ENCODE results near the gene RPUSD1.
"Not testable (repeated sequence)": the region's sequence is repeated elsewhere in the genome, so short reads cannot be mapped to it uniquely, and the experiment has no call there.

Gene RPUSD1

DNA sequence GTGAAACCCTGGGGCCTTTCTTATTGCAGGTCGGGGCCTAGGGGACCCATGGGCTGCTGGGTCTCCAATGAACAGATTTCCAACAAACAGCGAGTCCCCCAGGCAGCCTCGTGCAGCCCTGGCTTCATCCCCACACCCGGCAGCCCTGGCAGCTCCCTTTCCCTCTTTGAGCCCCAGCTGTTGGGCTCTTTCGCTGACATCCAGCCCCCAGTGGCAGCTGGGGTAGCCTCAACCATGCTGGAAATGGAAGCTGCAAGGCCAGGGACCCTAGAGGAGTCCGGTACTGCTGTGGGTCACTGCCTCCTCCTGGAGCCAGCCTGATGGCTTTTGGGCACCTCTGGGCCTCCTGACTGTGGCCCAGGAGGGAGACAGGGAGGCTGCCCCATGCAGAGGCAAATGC lies 5.9 kb downstream of the RPUSD1 start:
- no peak for DNase-seq

DNA sequence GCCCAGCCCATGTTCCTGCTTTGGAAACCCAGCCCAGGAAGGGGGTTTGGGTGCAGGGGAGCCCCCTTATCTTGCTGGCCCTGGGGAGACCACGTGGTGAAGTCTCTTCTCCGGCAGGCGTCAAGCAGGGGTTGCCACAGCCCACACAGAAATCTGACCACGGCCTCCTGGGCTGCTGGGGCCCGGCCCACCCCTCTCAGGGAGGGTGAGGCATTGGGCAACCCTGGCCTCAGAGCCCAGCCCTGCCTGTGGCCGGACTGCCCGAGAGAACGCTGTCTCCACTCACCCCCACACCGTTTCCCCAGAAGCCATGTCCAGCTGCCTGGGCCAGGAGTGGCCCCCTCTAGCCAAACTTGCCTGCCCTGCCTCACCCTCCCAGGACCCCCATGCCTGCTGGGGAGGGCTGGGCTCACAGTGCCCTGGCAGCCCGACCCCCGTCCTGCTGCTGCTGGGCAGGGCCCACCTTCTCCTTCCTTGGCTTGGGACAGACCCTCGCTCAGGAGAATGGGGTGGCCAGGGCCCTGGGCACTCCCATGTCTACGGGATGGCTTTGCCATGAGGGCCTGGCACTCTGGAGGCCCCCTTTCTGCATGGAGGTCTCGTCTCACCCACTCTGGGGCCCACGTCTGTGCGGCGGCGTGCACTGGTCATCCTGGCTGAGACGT lies 6.7 kb downstream of the RPUSD1 start:
- DNase-seq: no peak

DNA sequence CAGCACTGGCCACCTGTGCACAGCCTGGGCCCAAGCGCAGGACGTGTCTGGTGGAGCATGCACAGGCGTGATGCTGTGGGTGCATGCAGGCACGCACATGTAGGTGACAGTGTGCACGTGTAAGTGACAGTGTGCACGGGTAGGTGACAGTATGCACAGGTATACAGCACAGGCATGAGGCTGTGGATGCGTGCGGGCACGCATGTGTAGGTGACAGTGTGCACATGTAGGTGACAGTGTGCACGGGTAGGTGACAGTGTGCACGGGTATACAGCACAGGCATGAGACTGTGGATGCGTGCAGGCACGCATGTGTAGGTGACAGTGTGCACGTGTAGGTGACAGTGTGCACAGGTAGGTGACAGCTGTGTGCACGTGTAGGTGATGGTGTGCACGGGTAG lies 7.9 kb downstream of the RPUSD1 start:
- DNase-seq: no peak

DNA sequence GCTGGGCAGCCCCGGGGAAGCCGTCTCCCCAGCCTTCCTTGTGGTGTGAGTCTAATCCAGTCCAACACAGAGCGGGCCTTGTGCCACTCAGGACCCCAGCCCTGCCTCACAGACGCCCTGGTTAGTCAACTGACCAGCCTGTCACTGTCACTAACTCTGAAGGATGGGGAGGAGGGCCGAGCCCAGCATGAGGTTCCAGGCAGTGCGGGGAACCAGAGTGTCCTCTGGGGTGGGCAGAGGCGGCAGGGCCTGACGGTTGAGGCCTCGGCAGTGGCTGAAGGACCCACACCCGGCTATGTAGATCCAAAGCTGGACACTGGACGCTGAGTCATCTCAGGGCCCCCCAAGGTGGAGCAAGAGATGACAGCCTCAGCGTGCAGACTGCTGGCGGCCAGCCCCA lies 8.6 kb downstream of the RPUSD1 start:
- DNase-seq: no peak

DNA sequence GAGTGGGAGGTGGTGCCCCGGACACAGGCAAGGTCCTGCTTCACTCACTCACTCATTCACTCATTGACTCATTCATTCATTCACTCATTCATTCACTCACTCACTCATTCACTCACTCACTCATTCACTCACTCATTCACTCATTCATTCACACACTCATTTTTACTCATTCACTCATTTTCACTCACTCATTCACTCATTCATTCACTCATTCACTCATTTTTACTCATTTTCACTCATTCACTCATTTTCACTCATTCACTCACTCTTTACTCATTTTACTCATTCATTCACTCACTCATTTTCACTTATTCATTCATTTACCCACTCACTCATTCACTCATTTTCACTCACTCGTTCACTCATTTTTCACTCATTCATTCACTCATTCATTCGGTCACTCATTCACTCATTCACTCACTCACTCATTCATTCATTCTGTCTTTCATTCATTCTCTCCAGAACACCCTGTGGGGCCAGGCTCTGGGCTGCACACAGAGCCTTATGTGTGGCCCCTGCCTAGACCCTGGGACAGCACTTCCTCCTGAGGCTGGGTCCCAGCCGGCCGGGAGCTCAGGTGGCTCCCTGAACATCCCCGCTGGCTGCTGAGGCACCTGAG lies 9.2 kb downstream of the RPUSD1 start:
- DNase-seq: no peak

DNA sequence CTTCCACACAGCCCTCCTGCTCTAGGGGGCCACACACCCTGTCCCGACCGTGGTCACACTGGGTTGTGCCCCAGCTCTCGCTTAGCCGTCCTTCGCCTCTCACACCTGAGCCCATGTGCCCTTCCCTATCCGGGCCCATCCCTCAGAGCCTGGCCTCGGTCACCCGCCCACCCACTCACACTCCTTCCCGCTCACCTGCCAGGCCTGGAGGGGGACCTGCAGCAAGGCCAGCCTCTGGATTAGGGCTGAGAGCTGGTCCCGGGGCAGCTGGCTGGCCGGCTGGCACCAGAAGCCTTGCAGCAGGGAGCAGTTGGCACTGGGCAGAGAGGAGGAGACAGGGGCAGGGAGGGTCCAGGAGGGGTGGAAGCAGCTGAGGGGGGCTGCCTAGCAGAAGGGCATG lies 9.7 kb downstream of the RPUSD1 start:
- DNase-seq: no peak

DNA sequence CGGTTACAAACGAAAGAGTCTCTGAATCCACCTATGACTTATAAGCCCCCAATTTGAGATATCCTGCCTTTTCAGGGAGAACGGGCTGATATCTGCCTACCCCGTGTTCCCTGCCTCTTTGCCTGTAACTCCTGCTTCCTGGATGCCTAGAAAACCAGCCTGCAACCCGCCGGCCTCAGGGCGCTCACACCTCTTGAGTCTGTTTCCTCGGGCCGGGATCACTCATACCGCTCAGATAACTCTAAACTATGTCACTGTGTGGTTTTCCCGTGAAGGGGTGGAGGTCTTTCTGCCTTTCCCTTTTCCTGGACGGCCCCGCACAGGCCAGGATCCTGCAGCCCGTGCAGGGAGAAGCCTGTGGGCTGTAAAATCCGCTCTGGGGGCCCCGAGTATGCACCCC lies 10.4 kb downstream of the RPUSD1 start:
- DNase-seq: no peak

DNA sequence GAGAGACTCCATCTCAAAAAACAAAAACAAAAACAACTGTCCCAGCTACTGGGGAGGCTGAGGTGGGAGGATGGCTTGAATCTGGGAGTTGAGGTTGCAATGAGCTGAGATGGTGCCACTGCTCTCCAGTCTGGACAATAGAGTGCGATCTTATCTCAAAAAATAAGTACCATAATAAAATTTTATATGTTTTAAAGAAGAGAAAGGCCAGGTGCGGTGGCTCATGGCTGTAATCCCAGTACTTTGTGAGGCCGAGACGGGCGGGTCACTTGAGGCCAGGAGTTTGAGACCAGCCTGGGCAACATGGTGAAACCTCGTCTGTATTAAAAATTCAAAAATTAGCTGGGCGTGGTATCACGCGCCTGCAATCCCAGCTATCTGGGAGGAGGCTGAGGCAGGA lies 11.4 kb downstream of the RPUSD1 start:
- DNase-seq: no peak

DNA sequence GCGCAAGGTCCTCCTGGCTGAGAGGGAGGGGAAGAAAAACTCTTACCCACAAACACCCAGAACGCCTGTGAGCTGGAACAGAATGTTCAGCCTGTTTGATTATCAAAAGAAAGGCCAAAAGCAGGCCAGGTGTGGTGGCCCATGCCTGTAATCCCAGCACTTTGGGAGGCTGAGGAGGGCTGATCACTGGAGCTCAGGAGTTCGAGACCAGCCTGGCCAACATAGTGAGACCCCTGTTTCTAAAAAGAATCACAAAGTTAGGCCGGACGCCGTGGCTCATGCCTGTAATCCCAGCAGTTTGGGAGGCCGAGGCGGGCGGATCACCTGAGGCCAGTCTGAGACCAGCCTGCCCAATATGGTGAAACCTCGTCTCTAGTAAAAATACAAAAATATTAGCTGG lies 11.9 kb downstream of the RPUSD1 start:
- not testable (repeated sequence) for DNase-seq

DNA sequence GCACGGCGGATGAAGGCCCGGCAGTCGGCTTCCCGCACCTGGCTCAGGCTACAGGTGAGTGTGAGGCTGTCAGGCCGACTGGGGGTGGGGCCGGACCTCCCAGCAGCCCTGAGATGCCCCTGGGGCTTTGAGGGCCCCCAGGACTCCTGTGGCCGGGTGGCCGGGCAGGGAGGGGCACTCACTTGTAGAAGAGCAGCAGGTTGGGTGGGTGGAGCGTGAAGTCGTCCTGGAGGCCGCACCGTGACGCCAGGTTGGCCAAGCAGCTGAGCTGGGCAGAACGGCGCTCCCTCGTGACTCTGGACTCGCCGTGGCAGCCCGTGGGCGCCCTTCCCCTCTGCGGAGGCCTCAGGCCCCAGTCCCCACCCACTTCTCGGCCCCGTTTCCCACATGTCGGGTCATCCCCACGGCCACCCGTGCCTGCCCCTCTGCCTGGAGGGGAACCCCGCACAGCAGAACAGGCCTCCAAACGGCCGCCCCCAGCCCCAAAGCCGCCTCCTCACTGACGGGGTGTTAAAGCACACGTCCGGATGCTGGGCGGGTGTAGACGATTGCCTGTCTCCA lies 12.9 kb downstream of the RPUSD1 start:
- no peak for DNase-seq

DNA sequence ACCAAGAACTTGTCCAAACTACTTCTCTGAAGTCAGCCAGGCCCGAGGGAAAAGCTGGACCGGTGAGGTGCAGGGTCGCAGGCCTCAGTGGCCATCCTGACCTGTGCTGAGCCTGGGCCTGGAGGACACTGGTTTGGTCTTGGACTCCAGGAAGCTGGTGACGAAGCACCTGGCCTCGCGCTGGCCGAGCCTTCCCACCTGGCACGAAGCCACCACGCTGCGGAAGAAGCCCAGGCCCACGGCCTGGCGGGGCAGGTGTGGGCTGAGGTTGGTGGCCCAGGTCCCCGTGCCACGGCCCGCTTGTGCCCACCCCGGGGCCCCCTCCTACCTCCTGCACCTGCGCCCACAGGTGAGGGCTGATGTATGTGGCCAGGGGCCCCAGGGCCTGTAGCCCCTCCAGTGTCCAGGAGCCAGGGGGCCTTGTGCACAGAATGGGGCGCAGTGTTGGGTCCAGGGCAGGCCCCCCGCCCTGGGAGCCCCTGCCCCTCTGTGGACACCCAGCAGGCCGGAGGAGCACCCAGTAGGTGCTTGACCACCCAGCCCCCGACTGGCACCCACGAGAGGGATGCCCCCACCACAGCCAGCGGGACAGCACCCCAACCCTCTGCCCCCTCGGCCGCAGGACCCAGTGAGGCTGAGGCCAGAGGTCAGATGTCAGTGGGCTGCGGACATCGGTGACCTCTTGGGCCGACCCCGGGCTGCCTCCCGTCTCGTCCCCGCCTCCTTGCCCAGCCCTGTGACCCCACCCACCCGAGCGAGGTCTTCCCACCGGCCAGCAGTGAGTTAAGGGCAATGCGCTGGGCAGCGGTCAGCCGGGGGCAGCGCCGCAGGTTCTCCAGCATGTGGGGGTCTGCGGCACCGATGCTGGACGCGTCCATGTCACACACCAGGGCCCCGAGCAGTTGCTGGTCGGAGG lies 13.8 kb downstream of the RPUSD1 start:
- no peak for DNase-seq

DNA sequence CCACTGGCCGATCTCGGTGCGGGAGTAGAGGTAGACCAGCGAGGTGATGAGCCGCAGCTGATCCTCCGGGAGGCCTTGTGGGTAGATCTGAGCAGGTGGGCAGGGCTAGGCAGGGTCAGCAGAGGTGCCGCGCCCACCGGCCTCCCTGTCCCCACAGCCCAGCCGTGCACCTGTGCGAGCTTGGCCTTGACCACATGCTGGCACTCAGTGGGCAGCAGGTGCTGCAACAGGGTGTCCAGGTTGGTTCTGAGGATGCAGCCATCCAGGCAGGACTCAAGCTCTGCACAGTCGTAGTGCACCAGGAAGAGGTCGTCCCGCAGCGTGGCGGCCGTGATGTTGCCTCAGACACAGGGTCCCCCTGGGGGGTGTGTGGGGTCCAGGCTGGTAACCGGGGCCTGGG lies 15.2 kb downstream of the RPUSD1 start:
- no peak for DNase-seq

DNA sequence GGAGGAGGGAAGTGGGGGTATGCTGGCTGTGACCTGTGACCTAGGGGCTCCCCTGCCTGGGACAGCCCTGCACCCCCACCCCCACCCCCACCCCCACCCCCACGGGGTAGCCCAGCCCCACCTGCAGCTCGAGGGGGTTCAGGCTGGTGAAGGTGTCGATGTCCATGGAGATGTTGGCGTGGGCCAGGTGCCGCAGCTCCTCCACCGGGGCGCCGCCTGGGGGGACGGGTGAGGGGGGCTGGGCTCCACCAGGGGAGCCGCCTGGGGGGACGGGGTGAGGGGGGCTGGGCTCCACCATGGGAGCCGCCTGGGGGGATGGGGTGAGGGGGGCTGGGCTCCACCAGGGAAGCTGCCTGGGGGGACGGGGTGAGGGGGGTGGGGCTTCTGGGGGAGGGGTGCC lies 17.8 kb downstream of the RPUSD1 start:
- DNase-seq: no peak

DNA sequence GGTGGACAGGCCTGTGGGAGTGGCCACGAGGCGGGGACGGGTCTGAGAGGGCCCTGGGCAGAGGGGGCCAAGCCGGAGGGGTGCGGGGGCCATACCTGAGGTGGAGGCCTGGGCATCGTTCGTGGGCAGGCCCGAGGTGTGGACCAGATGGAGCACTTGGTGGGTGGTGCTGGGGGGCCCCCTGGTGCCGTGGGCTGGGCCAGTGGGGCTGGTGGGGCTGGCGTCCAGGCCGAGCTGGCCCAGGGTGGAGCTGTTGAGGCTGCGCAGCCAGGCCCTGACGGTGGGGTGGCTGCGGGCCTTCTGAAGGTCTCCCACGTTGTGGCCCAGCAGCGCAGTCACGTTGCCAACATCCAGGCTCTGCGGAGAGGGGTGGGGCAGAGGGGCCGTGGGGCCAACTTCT lies 18.2 kb downstream of the RPUSD1 start:
- no peak for DNase-seq

DNA sequence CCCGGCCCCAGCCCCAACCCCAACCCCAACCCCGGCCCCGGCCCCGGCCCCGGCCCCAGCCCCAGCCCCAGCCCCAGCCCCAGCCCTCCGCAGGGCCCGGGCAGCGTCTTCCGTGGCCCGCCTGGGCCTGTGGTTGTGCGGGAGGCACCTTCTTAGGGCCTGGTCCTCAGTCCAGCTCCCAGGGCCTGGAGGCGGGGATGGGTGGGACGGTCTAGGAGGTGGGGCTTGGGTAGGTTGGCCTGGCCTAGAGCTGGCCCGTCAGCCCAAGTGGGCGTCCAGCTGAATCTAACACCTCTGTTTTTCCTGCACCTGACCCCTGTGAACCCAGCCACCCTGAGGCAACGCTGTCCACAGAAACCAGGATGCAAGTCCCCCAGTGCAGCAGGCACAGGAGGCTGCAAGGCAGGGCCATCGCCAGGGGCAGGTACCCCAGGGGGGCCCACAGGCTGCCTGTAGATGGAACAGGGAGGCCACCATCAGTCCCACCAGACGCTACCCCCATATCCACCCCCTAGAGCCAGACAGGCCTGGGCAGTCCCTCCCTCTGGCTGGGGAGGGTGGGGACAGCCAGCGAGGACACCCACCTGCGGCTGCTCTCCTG lies 18.9 kb downstream of the RPUSD1 start:
- no peak for DNase-seq

DNA sequence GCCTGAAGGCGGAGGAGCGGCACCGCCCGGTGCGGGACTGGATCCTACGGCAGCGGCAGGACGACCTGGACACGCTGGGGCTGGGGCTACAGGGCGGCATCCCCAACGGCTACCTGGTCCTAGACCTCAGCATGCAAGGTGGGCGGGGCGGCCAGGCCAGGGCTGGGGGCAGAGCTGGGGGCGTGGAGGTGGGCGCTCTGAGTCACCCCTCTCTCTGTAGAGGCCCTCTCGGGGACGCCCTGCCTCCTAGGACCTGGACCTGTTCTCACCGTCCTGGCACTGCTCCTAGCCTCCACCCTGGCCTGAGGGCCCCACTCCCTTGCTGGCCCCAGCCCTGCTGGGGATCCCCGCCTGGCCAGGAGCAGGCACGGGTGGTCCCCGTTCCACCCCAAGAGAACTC lies 19.8 kb downstream of the RPUSD1 start:
- DNase-seq: no peak

DNA sequence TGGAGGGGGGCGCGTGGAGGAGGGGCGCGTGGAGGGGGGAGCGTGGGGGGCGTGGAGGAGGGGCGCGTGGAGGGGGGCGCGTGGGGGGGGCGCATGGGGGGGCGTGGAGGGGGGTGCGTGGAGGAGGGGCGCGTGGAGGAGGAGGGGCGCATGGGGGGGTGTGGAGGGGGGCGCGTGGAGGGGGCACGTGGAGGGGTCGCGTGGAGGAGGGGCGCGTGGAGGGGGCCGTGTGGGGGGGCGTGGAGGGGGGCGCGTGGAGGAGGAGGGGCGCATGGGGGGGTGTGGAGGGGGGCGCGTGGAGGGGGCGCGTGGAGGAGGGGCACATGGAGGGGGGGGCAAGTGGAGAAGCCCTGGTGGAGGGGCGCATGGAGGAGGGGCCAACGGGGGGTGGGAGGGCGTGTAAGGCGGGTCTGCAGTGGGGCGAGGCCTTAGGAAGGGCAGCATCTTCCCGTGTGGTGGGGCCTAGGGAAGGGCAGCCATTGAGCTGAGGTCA lies 20.4 kb downstream of the RPUSD1 start:
- DNase-seq: no peak

DNA sequence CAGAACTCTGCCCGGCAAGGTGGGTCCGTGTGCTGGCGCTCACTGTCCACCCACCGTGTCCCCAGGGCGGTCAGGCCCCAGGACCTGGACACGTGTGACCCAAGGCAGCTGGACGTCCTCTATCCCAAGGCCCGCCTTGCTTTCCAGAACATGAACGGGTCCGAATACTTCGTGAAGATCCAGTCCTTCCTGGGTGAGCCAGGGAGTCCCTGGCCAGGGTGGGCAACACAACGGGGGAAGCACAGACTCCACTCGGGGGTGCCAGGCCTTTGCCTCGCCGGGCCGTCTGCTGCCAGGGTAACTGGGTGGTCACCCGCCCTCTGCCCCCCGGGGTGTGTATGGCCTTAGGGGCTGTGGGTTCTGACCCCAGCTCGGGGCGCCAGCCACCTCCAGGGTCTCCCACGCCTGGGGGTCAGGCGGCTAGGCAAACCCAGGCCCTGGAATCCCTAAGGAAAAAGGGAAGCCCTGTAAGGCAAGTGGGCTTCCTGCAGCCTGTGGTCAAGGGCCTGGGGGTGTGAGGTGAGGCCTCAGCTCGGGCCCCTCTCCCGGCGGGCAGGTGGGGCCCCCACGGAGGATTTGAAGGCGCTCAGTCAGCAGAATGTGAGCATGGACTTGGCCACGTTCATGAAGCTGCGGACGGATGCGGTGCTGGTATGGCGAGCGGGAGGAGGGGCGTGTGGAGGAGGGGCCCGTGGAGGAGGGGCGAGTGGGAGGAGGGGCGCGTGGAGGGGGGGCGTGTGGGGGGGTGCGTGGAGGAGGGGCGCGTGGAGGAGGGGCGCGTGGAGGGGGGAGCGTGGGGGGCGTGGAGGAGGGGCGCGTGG lies 21.2 kb downstream of the RPUSD1 start:
- DNase-seq: no peak

DNA sequence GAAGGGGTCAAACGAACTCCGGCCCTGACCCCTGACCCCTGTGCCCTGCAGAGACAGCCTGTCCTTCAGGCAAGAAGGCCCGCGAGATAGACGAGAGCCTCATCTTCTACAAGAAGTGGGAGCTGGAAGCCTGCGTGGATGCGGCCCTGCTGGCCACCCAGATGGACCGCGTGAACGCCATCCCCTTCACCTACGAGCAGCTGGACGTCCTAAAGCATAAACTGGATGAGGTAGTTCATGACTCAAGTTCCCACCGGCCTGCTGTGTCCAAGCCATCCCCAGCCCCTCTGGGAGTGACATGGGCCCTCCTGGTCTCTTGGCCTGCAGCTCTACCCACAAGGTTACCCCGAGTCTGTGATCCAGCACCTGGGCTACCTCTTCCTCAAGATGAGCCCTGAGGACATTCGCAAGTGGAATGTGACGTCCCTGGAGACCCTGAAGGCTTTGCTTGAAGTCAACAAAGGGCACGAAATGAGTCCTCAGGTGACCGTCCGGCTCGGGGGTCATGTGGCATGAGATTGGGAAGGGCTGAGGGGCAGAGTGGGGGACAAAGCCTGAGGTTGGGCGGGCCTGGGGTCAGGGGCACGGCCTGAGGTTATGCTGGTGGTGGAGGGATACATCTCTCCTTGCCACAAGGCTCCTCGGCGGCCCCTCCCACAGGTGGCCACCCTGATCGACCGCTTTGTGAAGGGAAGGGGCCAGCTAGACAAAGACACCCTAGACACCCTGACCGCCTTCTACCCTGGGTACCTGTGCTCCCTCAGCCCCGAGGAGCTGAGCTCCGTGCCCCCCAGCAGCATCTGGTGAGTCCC lies 22.0 kb downstream of the RPUSD1 start:
- no peak for DNase-seq

DNA sequence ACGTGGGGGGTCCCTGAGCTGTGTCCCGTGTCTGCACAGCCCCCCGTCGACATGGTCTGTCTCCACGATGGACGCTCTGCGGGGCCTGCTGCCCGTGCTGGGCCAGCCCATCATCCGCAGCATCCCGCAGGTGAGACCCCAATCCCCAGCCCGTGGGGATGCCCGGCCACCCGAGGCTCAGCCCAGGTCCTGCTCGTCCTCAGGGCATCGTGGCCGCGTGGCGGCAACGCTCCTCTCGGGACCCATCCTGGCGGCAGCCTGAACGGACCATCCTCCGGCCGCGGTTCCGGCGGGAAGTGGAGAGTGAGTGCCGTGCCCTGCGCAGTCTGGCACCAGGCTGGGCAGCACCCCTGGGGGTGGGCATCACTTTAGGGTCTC lies 22.7 kb downstream of the RPUSD1 start:
- DNase-seq: no peak

DNA sequence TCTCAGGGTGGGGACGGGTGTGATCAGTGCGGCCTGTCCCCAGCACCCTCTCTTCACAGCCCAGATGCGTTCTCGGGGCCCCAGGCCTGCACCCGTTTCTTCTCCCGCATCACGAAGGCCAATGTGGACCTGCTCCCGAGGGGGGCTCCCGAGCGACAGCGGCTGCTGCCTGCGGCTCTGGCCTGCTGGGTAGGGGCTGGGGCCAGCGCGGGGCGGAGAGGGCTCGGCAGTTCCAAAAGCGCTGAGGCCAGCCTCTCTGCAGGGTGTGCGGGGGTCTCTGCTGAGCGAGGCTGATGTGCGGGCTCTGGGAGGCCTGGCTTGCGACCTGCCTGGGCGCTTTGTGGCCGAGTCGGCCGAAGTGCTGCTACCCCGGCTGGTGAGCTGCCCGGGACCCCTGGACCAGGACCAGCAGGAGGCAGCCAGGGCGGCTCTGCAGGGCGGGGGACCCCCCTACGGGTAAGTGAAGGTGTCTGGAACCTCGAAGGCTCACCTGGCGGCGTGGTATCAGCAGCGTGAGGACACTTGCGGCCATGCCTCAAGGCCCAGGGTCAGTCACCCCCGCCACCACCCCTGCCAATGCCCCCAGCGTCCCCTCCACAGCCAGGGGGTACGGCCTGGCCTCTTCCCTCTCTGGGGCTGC lies 23.2 kb downstream of the RPUSD1 start:
- DNase-seq: no peak
